Activated CD8-positive, alpha-beta memory T cell treated with anti-CD3 and anti-CD28 coated beads, Interleukin-2, amount 50 U/mL, for 1 hour (primary cell): ENCODE data around the gene SBF2.

Experiments
- DNase-seq: peaks from one replicate; pipeline ENCODE4 v3.0.0-alpha.2; 2020; ENCODE audit errors: extremely low read depth

The SBF2 gene

GRCh38 chr11:9899676-9900075, 394.3 kb downstream of the SBF2 start:
- no peak for DNase-seq

DNA sequence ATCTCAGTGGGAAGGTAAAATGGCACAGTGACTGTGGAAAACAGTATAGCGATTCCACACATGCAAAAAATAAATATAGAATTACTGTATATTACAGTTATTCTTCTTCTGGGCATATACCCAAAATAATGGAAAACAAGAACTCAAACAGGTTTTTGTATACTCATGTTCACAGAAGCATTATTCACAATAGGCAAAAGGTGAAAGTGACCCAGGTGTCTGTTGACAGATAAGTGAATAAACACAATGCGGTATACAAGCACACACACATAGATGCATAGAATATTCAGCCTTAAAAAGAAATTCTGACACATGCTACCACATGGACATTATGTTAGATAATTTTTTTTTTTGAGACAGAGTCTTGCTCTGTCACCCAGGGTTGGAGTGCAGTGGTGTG, 397.1 kb downstream of the SBF2 start:
- no peak for DNase-seq

DNA sequence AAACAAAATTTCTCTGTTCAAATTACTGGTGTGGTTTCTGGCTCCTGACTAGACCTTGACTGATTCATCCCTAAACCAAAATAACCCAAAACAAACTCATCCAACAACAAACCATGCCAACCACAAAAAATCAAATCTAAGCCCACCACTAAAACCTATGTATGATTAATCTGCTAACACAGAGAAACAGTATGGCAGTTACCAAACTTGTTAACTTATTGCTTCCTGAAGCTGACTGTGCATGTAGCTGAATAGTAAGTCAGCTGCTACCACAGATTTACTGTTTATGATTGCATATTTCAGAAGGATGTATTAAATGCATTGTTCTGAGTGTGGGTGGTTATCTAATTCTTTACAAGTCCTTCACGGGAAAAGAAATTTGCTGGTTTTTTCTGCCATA, 399.0 kb downstream of the SBF2 start:
- no peak for DNase-seq

GRCh38 chr11:9893474-9893873, 400.5 kb downstream of the SBF2 start:
- no peak for DNase-seq

- DNase-seq, result no peak
Measured at GRCh38 chr11:9888938-9889337, 405.1 kb downstream of the SBF2 start.

DNA sequence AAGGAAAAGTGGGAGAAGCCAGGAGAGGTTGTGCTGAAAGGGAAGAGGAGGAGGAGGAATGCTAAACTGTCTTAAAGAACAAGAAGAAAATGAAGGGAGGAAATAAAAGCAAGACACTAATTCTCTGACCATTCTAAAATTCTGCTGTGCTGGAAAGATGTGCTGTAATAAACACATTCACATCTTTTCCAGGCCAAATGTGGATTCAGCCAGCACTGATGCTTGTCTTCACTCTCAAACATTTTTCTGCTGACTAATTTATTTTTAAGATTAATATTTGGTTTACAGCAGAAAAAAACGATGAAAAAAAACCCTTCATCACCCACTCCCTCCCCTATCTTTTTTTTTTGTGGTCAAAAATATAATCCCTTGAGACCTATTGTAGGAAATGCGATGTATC, 406.5 kb downstream of the SBF2 start:
- no peak for DNase-seq

DNA sequence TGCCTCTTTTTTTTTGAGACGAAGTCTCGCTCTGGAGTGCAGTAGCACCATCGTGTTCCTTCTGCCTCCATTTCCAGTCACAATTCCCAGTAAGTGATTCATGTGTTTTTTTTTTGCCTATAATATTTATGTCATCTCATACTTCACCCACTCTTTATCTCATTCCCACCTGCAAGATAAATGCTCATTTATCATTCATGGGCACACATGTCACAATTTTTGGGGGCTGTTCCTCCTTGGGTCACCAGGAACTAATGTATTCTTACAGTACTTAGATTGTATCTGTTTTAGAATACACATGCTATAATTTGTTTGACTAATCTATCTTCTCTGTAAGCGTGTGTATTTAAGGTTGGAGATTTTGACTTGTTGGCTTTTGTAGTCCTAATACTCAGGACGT, 407.4 kb downstream of the SBF2 start:
- no peak for DNase-seq

DNA sequence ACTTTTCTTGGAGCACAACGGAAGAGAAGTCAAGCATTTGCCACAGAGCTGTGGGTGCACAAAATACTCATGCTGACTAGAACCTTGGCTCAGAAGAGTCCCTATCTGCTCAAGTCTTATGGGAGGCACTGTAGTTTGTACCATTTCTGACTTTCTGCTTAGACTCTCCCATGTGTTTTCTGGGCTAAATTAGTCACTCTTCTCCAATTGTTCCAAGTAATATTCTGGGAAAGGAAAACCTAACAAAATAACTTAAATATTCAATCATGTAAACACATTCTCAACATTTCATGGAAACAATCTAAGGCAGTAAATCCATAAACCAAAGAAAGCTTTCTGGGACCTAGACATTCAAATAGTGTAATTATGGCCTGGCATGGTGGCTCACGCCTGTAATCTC, 409.4 kb downstream of the SBF2 start:
- DNase-seq, result no peak

DNA sequence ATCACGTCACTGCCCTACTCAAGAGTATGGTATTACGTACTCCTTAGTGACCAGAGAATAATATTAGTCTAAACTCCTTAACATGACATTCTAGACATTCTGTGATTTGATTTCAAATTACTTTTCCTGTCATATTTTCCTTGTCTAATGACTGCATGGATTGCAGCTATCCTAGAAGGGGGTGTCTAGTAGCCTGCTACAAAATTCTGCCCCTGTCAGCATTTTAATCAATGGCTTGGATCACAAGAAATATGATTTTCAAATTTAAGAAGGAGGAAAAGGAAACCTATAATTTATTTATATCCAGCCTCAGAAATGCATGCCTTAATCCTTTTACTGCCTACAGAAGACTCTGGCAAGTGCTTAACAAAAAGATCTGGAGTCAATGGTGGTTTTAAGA, 413.4 kb downstream of the SBF2 start:
- no peak for DNase-seq

DNA sequence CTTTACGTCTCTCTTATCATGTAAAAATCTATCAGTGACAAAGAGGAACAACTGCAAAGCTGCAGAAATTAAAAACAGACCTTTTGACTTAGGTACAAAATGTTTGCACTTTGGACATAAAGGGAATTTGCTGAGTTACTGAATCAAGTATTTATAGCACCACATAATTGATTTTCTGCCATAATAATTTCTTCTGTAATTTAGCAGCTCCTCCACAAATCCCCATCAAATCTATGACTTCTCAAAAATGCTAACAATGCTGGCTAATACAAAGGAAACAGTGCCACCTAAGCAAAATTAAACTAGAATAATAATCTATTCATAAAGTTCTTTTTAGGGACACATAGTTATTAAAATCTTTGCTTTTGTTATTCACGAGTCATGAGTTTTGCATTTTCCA, 415.1 kb downstream of the SBF2 start:
- DNase-seq, result no peak

GRCh38 chr11:9876331-9876730, 417.7 kb downstream of the SBF2 start:
- DNase-seq, result no peak

GRCh38 chr11:9875862-9876261, 418.2 kb downstream of the SBF2 start:
- DNase-seq, result no peak

DNA sequence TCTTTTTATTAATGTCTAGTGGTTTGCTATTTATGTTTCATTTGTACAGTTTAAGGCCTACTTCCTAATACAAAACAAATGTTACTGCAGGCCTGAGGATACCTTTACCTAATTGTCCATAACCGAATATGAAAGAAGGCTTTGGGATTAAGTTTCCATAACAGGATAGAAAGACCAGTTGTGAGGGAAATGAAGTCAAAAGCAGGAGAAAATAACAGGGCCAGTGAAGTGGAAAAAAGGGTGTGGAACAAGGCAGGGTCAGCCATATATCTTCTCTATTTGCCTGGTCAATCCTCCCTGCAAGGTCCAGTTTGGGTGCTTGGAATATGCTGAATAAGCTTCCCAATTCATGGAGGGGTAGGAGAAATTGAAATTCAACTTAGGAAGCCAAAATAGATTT, 418.6 kb downstream of the SBF2 start:
- DNase-seq, result no peak

DNA sequence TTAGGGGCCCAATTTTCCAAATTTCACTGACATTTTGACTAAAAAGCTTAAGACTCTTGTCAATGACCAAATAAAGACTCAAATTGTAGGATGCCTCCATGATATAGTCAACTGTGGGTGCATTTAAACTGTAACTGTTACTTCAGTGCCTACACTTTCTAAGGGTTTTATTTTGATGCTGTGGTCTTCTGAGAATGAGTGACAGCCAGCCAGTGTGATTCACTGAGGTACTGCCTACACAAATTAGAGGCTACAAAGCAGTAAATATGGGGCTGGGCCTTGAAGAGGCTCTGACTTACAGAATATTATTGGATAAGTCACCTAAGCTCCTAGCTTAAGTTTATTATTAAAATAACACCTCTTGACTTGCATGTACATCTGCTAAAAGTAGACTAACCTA, 419.6 kb downstream of the SBF2 start:
- DNase-seq, result no peak

DNA sequence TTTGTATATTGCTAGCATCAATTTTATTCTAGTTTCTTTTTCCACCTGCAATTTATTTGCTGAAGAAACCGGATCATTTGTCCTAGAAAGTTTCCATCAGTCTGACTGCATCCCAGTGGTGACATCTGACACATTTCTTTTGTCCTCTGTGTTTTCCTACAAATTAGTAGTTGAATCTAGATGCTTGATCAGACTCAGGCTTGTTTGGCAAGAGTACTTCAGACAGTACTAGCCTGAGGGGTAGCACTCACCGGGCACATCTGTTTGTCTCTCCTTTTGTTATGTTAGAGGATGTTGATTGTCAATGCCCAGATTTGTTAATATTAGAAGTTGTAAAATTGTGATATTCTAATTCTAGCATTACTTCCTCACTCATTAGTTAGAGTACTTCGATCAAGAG, 425.4 kb downstream of the SBF2 start:
- DNase-seq, result no peak

DNA sequence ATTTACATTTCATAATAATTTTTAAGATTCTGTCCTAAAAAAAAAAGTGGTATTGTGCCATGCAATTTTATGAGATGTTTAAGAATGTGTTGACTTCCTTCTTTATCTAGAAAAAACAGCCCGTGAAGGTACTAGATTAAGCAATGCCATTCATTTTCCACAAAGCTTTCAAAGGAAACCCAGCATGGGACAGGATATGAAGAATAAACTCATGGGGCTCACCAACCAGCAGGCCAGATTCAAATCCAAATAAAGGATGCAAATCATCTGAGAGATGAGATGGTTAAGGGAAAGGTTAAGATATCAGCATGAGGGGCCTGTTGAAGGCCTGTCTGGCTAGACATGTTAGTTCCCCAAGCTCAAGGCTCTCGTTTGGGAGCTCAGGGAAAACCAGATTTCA, 431.0 kb downstream of the SBF2 start:
- DNase-seq, result no peak

DNA sequence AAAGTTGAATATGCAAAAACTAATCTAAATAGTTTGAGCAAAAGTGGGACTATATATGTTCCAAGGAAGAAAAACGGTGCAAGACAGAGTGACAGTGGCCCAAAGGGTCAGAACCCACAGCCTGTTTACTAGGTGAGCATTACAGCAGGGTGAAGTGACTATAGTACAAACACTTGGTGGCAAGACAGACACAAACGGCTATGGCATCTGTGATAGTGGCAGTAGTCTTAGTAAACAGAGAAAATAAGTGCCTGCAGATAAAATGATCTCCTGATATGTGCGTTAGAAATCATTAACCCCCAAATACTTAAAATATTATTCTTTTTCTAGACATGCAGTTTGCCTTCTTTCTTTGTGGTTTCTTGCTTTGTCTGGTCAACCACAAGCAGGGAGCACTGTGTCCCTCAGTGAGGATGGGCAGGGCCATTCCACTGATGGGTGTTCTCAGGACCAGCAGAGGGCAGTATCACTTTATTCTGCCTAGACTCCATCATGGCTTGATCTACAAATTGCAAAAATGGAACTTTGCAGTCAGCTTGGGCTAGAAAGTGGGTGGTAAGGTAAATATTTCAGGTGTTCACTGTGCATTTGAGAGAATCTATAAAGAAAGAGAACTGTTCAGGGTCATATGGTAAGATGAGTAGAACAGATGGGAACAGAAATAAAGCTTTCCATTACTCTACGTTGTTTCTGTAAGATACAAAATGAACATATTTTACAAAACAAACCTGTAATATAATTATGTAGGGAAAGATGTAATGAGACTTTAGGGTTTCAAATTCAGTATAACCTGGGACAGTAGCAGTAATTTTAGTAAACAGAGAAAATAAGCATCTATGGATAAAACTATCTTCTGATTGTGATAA, 431.9 kb downstream of the SBF2 start:
- peak; percentile 1 for DNase-seq

DNA sequence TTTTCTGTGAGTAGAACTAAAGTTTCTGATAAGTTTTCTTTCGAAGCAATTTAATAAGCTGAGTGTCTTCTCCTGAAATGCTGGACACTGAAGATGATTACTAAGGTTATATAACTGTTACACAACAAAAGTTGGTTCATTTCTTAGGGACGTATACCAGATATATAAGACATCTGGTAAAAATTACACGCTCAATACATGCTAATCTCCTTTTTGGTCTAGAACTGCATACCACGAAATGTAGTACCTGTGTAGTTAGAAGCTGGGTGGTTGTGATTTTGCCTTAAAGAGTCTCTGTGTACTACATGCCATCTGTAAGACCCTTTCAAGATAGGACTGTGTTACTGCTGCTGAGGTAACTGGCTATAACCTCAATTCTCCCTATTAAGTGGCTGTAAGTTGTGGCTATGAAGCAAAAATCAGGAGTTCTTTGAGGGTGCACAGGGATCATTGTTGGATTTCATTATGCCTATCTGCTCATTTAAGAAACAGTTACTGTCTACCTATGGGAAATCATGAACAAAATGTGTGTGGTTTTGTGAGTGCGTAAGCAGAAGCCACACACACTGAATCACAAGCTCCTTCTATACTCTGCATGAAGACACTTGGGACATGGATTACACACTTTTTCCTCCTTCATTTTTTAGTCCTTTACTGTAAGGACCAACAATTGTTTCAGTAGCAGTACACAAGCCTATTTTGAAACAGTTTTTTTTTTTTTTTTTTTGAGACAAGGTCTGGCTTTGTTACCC, 434.3 kb downstream of the SBF2 start:
- DNase-seq, result no peak

GRCh38 chr11:9858822-9859221, 435.2 kb downstream of the SBF2 start:
- no peak for DNase-seq

- DNase-seq, result no peak
Measured at GRCh38 chr11:9858218-9858617, 435.8 kb downstream of the SBF2 start.

DNA sequence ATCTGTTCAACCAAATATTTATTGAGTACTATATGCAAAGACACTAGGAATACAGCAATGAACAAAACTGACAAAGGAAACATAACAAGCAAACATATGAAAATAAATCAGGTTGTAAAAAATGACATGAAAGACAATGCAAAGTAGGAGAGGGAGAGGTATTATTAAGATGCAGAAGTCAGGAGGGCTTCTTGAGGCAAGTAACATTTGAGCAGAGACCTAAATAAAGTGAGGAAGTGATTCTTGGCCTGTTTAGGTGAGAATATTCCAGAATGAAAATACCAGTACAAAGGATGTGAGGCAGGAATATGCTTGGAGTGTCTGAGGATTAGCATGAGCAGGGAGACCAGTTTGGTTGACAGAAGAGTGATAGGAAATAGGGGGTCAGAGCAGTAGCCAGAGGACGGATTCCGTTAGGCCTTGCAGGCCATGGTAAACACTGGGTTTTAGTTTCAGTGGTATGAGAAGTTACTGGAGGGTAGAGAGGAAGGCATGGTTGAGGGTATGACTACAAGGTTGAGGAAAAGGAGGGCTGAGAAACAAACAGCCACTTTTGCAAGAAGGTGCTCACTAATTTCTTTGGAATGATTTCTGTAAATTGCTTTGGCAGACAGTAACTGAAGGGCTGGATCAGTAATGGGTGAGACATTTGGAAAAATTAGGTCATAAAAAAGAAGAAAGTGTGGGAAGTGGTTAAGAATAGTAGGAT, 438.3 kb downstream of the SBF2 start:
- no peak for DNase-seq

- DNase-seq, result no peak
Measured at GRCh38 chr11:9853929-9854552, 440.0 kb downstream of the SBF2 start.
